HepG2 (cell line): ENCODE data around the gene MOK. TPM values are rescaled to one million over a fixed set of nuclear protein-coding genes. Genes with fewer than 3 reads are reported as not detected.
A peak's percentile ranks its signal among the peaks of the same experiment; 100 is the strongest.

Source experiments
- ATF5 ChIP-seq: sonication (generic); formaldehyde crosslinking; IDR thresholded peaks from 2 replicates; pipeline ENCODE4 v1.4.0; 2020; ENCODE audit warnings: mild to moderate bottlenecking, low read depth, missing genetic modification reagents
- ELF3 ChIP-seq: IDR thresholded peaks from 2 replicates; pipeline ENCODE4 v1.6.1; 2016; ENCODE audit warnings: missing genetic modification reagents, missing compliant biosample characterization
- FLYWCH1 ChIP-seq: sonication (generic); formaldehyde crosslinking; IDR thresholded peaks from 2 replicates; pipeline ENCODE4 v1.8.1; 2023; ENCODE audit warnings: mild to moderate bottlenecking, missing genetic modification reagents
- GZF1 ChIP-seq: sonication (generic); formaldehyde crosslinking; IDR thresholded peaks from 2 replicates; pipeline ENCODE4 v1.5.1; 2020; ENCODE audit warnings: mild to moderate bottlenecking, missing genetic modification reagents
- MLLT10 ChIP-seq: sonication (generic); formaldehyde crosslinking; IDR thresholded peaks from 2 replicates; pipeline ENCODE4 v1.4.0; 2020; ENCODE audit warnings: missing genetic modification reagents
- NFE2L1 ChIP-seq: sonication (generic); formaldehyde crosslinking; IDR thresholded peaks from 2 replicates; pipeline ENCODE4 v1.4.0; 2020; ENCODE audit warnings: missing genetic modification reagents, mild to moderate bottlenecking, borderline replicate concordance
- NFYC ChIP-seq: IDR thresholded peaks from 2 replicates; pipeline ENCODE4 v1.6.1; 2016; ENCODE audit warnings: missing genetic modification reagents, missing compliant biosample characterization
- SMARCC2 ChIP-seq: fragments of 450-650 bp; IDR thresholded peaks from 2 replicates; pipeline ENCODE4 v1.6.1; 2017; ENCODE audit warnings: antibody characterized with exemption, mild to moderate bottlenecking
- SYNCRIP ChIP-seq: fragments of 200-400 bp; formaldehyde crosslinking; IDR thresholded peaks from 2 replicates; pipeline ENCODE4 v1.6.1; 2018; ENCODE audit warnings: mild to moderate bottlenecking, low read depth, low read length; ENCODE audit not compliant: insufficient read depth
- ZMYM2 ChIP-seq: sonication (generic); formaldehyde crosslinking; IDR thresholded peaks from 2 replicates; pipeline ENCODE4 v1.8.0; 2022; ENCODE audit warnings: mild to moderate bottlenecking, missing genetic modification reagents
- ZNF251 ChIP-seq: sonication (generic); formaldehyde crosslinking; IDR thresholded peaks from 2 replicates; pipeline ENCODE4 v1.9.0; 2021; ENCODE audit warnings: mild to moderate bottlenecking, missing genetic modification reagents
- ZNF3 ChIP-seq: IDR thresholded peaks from 2 replicates; pipeline ENCODE4 v1.7.0; 2017; ENCODE audit warnings: inconsistent platforms
- ZNF567 ChIP-seq: sonication (generic); formaldehyde crosslinking; IDR thresholded peaks from 2 replicates; pipeline ENCODE4 v1.8.1; 2023; ENCODE audit warnings: mild to moderate bottlenecking, missing genetic modification reagents, borderline replicate concordance
- ZNF773 ChIP-seq: sonication (generic); formaldehyde crosslinking; IDR thresholded peaks from 2 replicates; pipeline ENCODE4 v1.4.0; 2020; ENCODE audit warnings: missing genetic modification reagents, borderline replicate concordance
- ZNF841 ChIP-seq: sonication (generic); formaldehyde crosslinking; IDR thresholded peaks from 2 replicates; pipeline ENCODE4 v1.8.1; 2023; ENCODE audit warnings: missing genetic modification reagents, borderline replicate concordance
- polyA plus RNA-seq, 8 experiments: library from polyadenylated mRNA; depleted of rRNA in 3 of 8; stranded (reverse) in 7 of 8; unstranded in 1 of 8; fragments of >200 nt; fragmentation: Illumina TruSeq in 4 of 8; extraction: Trizol in 4 of 8; gene quantifications; 2 replicates each; pipeline versions ENCODE4 v1.2.1 to v1.2.3, GENCODE V29; 2011 to 2016; ENCODE audit warnings: low read depth in 4 of 8, missing spikeins in 1 of 8, mixed read lengths in 1 of 8; ENCODE audit not compliant: insufficient read depth in 1 of 8
- total RNA-seq, 5 experiments: library from RNA; depleted of rRNA; stranded (reverse); fragments of >200 nt; fragmentation: Illumina TruSeq; extraction: Trizol; gene quantifications; 2 replicates each; pipeline ENCODE4 v1.2.3, GENCODE V29; 2016; ENCODE audit warnings: low read depth in 1 of 5
- TF ChIP-seq, protein P1 (sequence below): sonication (generic); formaldehyde crosslinking; IDR thresholded peaks from 2 replicates; pipeline ENCODE4 v1.4.0; 2020; ENCODE audit warnings: missing genetic modification reagents
- TF ChIP-seq, protein P2 (sequence below): sonication (generic); formaldehyde crosslinking; IDR thresholded peaks from 2 replicates; pipeline ENCODE4 v1.9.0; 2021; ENCODE audit warnings: missing genetic modification reagents, borderline replicate concordance
- TF ChIP-seq, protein P3 (sequence below): sonication (generic); formaldehyde crosslinking; IDR thresholded peaks from 2 replicates; pipeline ENCODE4 v1.4.0; 2020; ENCODE audit warnings: mild to moderate bottlenecking, missing genetic modification reagents
- TF ChIP-seq, protein P4 (sequence below): sonication (generic); formaldehyde crosslinking; IDR thresholded peaks from 2 replicates; pipeline ENCODE4 v1.4.0; 2020; ENCODE audit warnings: missing genetic modification reagents

The MOK gene
- total and polyA plus RNA-seq, 2 of the 13 experiments (the other 11 are each of a cell fraction or from before 2014, with no cell fraction given), result 15.3 to 16.9 TPM

- TF ChIP-seq, protein P1, sequence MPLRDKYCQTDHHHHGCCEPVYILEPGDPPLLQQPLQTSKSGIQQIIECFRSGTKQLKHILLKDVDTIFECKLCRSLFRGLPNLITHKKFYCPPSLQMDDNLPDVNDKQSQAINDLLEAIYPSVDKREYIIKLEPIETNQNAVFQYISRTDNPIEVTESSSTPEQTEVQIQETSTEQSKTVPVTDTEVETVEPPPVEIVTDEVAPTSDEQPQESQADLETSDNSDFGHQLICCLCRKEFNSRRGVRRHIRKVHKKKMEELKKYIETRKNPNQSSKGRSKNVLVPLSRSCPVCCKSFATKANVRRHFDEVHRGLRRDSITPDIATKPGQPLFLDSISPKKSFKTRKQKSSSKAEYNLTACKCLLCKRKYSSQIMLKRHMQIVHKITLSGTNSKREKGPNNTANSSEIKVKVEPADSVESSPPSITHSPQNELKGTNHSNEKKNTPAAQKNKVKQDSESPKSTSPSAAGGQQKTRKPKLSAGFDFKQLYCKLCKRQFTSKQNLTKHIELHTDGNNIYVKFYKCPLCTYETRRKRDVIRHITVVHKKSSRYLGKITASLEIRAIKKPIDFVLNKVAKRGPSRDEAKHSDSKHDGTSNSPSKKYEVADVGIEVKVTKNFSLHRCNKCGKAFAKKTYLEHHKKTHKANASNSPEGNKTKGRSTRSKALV (CRISPR knock-in tag), result no peak
- no peak for TF ChIP-seq MLLT10
- TF ChIP-seq, protein P2, sequence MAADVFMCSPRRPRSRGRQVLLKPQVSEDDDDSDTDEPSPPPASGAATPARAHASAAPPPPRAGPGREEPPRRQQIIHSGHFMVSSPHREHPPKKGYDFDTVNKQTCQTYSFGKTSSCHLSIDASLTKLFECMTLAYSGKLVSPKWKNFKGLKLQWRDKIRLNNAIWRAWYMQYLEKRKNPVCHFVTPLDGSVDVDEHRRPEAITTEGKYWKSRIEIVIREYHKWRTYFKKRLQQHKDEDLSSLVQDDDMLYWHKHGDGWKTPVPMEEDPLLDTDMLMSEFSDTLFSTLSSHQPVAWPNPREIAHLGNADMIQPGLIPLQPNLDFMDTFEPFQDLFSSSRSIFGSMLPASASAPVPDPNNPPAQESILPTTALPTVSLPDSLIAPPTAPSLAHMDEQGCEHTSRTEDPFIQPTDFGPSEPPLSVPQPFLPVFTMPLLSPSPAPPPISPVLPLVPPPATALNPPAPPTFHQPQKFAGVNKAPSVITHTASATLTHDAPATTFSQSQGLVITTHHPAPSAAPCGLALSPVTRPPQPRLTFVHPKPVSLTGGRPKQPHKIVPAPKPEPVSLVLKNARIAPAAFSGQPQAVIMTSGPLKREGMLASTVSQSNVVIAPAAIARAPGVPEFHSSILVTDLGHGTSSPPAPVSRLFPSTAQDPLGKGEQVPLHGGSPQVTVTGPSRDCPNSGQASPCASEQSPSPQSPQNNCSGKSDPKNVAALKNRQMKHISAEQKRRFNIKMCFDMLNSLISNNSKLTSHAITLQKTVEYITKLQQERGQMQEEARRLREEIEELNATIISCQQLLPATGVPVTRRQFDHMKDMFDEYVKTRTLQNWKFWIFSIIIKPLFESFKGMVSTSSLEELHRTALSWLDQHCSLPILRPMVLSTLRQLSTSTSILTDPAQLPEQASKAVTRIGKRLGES, result no peak
- TF ChIP-seq, protein P3, sequence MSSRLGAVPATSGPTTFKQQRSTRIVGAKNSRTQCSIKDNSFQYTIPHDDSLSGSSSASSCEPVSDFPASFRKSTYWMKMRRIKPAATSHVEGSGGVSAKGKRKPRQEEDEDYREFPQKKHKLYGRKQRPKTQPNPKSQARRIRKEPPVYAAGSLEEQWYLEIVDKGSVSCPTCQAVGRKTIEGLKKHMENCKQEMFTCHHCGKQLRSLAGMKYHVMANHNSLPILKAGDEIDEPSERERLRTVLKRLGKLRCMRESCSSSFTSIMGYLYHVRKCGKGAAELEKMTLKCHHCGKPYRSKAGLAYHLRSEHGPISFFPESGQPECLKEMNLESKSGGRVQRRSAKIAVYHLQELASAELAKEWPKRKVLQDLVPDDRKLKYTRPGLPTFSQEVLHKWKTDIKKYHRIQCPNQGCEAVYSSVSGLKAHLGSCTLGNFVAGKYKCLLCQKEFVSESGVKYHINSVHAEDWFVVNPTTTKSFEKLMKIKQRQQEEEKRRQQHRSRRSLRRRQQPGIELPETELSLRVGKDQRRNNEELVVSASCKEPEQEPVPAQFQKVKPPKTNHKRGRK (CRISPR knock-in tag), result no peak
- peak; percentile 75; the same call in 1 of the 2 replicates for TF ChIP-seq ZMYM2 (CRISPR knock-in tag)
- TF ChIP-seq, protein P4, sequence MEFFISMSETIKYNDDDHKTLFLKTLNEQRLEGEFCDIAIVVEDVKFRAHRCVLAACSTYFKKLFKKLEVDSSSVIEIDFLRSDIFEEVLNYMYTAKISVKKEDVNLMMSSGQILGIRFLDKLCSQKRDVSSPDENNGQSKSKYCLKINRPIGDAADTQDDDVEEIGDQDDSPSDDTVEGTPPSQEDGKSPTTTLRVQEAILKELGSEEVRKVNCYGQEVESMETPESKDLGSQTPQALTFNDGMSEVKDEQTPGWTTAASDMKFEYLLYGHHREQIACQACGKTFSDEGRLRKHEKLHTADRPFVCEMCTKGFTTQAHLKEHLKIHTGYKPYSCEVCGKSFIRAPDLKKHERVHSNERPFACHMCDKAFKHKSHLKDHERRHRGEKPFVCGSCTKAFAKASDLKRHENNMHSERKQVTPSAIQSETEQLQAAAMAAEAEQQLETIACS (CRISPR knock-in tag), result no peak
- TF ChIP-seq SYNCRIP, result no peak
- TF ChIP-seq ZNF3 (CRISPR knock-in tag), result no peak
- no peak for TF ChIP-seq ZNF773 (CRISPR knock-in tag)
- no peak for TF ChIP-seq ATF5 (CRISPR knock-in tag)
- peak; percentile 74 for TF ChIP-seq ELF3 (CRISPR knock-in tag)
- no peak for TF ChIP-seq GZF1 (CRISPR knock-in tag)
- TF ChIP-seq ZNF841 (CRISPR knock-in tag), result no peak
- TF ChIP-seq ZNF251 (CRISPR knock-in tag), result no peak
- no peak for TF ChIP-seq ZNF567
- no peak for TF ChIP-seq SMARCC2
- no peak for TF ChIP-seq FLYWCH1 (CRISPR knock-in tag)
- peak; percentile 31; the same call in 1 of the 2 replicates for TF ChIP-seq NFYC
- TF ChIP-seq NFE2L1 (CRISPR knock-in tag), result no peak
Observed at GRCh38 chr14:102262929-102263462, 42.0 kb downstream of the MOK start (continued).
